Adrenal gland (tissue), 5 donors: Measurements from ENCODE around the gene TMEM45A.

ENCODE experiments used
- POLR2A ChIP-seq, 2 donors: fragments of 450-650 bp; IDR thresholded peaks; one replicate each; pipeline ENCODE4 v1.6.1; 2017; ENCODE audit warnings: antibody characterized with exemption in 2 of 2, mild to moderate bottlenecking in 2 of 2, moderate library complexity in 1 of 2
- TF ChIP-seq, protein P1 (sequence below), 6 experiments: fragments of 450-650 bp in 4 of 6; fragments of 200-600 bp in 2 of 6; sonication (generic) in 1 of 6; IDR thresholded peaks; 1 replicate in 5 of 6; 2 replicates in 1 of 6; pipeline versions ENCODE4 v1.5.1 to v1.8.0; 2016 to 2021; ENCODE audit warnings: antibody characterized with exemption in 6 of 6, mild to moderate bottlenecking in 2 of 6, moderate library complexity in 1 of 6
- donor health status: DM: no; HTN: no; CAD: no.

DNA sequence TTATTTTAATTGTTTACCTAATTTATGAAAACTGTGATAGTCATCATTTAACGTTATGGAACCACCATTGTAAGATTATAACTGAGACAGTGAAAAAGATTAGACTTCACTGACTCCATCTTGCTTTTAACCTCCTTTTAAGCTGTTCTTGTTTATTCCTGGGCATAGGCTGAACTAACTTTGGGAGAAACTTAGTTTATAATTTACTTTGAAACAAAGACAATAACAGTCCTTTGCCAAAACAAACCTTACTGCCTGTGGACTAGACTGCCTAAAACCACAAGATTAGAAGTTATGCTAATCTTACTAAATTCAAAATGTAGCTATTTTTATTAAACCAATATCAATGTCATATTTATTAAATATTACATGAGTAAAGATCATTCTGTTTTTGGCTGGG is 44.3 kb upstream of the TMEM45A start:
- TF ChIP-seq, protein P1, sequence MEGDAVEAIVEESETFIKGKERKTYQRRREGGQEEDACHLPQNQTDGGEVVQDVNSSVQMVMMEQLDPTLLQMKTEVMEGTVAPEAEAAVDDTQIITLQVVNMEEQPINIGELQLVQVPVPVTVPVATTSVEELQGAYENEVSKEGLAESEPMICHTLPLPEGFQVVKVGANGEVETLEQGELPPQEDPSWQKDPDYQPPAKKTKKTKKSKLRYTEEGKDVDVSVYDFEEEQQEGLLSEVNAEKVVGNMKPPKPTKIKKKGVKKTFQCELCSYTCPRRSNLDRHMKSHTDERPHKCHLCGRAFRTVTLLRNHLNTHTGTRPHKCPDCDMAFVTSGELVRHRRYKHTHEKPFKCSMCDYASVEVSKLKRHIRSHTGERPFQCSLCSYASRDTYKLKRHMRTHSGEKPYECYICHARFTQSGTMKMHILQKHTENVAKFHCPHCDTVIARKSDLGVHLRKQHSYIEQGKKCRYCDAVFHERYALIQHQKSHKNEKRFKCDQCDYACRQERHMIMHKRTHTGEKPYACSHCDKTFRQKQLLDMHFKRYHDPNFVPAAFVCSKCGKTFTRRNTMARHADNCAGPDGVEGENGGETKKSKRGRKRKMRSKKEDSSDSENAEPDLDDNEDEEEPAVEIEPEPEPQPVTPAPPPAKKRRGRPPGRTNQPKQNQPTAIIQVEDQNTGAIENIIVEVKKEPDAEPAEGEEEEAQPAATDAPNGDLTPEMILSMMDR (IDR thresholded peaks at IDR 0.05) = no peak
- no peak for TF ChIP-seq POLR2A (IDR thresholded peaks at IDR 0.05)
